GM12878 (cell line): Measurements from ENCODE around the gene ZBTB49. TPM values are rescaled to one million over a fixed set of nuclear protein-coding genes. Genes with fewer than 3 reads are reported as not detected.

ENCODE experiments used
- ATAC-seq: fragments of 200-7000 bp; cut with Tn5 transposase; 3 replicates; pipeline ENCODE4 v1.9.1; 2020; ENCODE audit warnings: mild to moderate bottlenecking, moderate library complexity
- BruUV-seq: library from RNA; stranded (reverse); fragments of 400-500 nt; replicated peaks from 2 replicates; lab custom pipeline; 2021; lab: Mats Ljungman, UMichigan
- CTCF ChIA-PET: fragments of 300-600 bp; sonication (Branson Sonifier 250); formaldehyde crosslinking; extraction: SDS; loops from one replicate; lab custom pipeline; 2021; ENCODE audit warnings: inconsistent platforms; lab: Yijun Ruan, JAX
- POLR2A ChIA-PET: fragments of 350-600 bp; formaldehyde crosslinking; extraction: SDS; loops from one replicate; lab custom pipeline; 2021; ENCODE audit warnings: inconsistent platforms; lab: Charles Lee
- RAD21 ChIA-PET: fragments of 300-600 bp; sonication (Branson Sonifier 250); formaldehyde crosslinking; loops from one replicate; lab custom pipeline; 2023; ENCODE audit warnings: antibody characterized with exemption; ENCODE audit not compliant: unreplicated experiment; lab: Charles Lee
- SMC1A ChIA-PET: fragments of 300-600 bp; sonication (Branson Sonifier 250); formaldehyde crosslinking; loops from one replicate; lab custom pipeline; 2023; ENCODE audit not compliant: unreplicated experiment, uncharacterized antibody; lab: Charles Lee
- DNase-seq: peaks from one replicate; pipeline ENCODE4 v3.0.0-alpha.2; 2011; ENCODE audit warnings: low read depth, low spot score
- FAIRE-seq: peaks from 3 replicates; lab custom pipeline; 2011; peaks lifted over from hg19 to GRCh38; lab: Jason Lieb, UNC
- H2AFZ ChIP-seq: 2 replicates; pipeline ENCODE4 v1.6.0; 2011; ENCODE audit warnings: low read depth, low read length, control low read depth; ENCODE audit not compliant: control insufficient read depth
- H3K27ac ChIP-seq: 2 replicates; pipeline ENCODE4 v1.5.1; 2011; ENCODE audit warnings: control low read depth; ENCODE audit not compliant: control insufficient read depth, insufficient read depth
- H3K27me3 ChIP-seq, 2 experiments: replicated peaks in 1 of 2; 2 replicates each; pipeline versions ENCODE4 v1.6.0 to v1.6.1; 2011; ENCODE audit warnings: low read length in 1 of 2; ENCODE audit not compliant: control insufficient read depth in 2 of 2, insufficient read depth in 2 of 2
- H3K36me3 ChIP-seq, 2 experiments: 2 replicates each; pipeline ENCODE4 v1.5.1; 2011; ENCODE audit warnings: low read length in 1 of 2; ENCODE audit not compliant: control insufficient read depth in 2 of 2, insufficient read depth in 2 of 2
- H3K4me1 ChIP-seq: 2 replicates; pipeline ENCODE4 v1.6.1; 2011; ENCODE audit warnings: mild to moderate bottlenecking, low read length, moderate library complexity, mixed read lengths; ENCODE audit not compliant: control insufficient read depth, insufficient read depth
- H3K4me2 ChIP-seq: 2 replicates; pipeline ENCODE4 v1.6.0; 2011; ENCODE audit warnings: control low read depth; ENCODE audit not compliant: control insufficient read depth, insufficient read depth
- H3K4me3 ChIP-seq: fragments of 200-600 bp; sonication (generic); 2 replicates; pipeline ENCODE4 v1.5.1; 2016
- H3K79me2 ChIP-seq: 2 replicates; pipeline ENCODE4 v1.6.0; 2011; ENCODE audit warnings: low read length; ENCODE audit not compliant: control insufficient read depth, insufficient read depth
- H3K9ac ChIP-seq: 2 replicates; pipeline ENCODE4 v1.8.0; 2011; ENCODE audit warnings: low read length, control low read depth, mixed read lengths; ENCODE audit not compliant: control insufficient read depth, insufficient read depth
- H3K9me3 ChIP-seq: replicated peaks from 3 replicates; pipeline ENCODE4 v1.5.1; 2011; ENCODE audit warnings: mild to moderate bottlenecking, low read length; ENCODE audit not compliant: control insufficient read depth, insufficient read depth
- H4K20me1 ChIP-seq: 2 replicates; pipeline ENCODE4 v1.6.0; 2011; ENCODE audit not compliant: control insufficient read depth, insufficient read depth
- FOXK2 ChIP-seq: fragments of 450-650 bp; IDR thresholded peaks from 2 replicates; pipeline ENCODE4 v1.6.1; 2017; ENCODE audit warnings: mild to moderate bottlenecking, moderate library complexity
- JUNB ChIP-seq: IDR thresholded peaks from 2 replicates; pipeline ENCODE4 v1.6.1; 2016; ENCODE audit warnings: antibody characterized with exemption, mild to moderate bottlenecking
- KLF5 ChIP-seq: fragments of 450-650 bp; IDR thresholded peaks from 2 replicates; pipeline ENCODE4 v1.6.1; 2014; ENCODE audit warnings: mild to moderate bottlenecking; ENCODE audit not compliant: partially characterized antibody
- MYC ChIP-seq: IDR thresholded peaks from 2 replicates; pipeline ENCODE4 v1.6.1; 2011; ENCODE audit warnings: mild to moderate bottlenecking, low read length, moderate library complexity, inconsistent platforms; ENCODE audit not compliant: insufficient read depth, insufficient replicate concordance, insufficient read length, severe bottlenecking
- NFIC ChIP-seq: IDR thresholded peaks from 2 replicates; pipeline ENCODE4 v1.6.1; 2012; ENCODE audit warnings: low read depth, mild to moderate bottlenecking, inconsistent platforms, low read length, moderate library complexity
- NFYA ChIP-seq: IDR thresholded peaks from 2 replicates; pipeline ENCODE4 v1.6.1; 2011; ENCODE audit warnings: low read depth, mild to moderate bottlenecking, low read length, improper control_type of control experiment, borderline replicate concordance
- RB1 ChIP-seq: fragments of 450-650 bp; formaldehyde crosslinking; IDR thresholded peaks from 2 replicates; pipeline ENCODE4 v1.6.1; 2017; ENCODE audit warnings: mild to moderate bottlenecking, borderline replicate concordance
- RCOR1 ChIP-seq: conservative IDR thresholded peaks from 2 replicates; pipeline ENCODE4 v1.6.1; 2012; ENCODE audit warnings: low read depth, low read length, improper control_type of control experiment
- RELA ChIP-seq: fragments of 450-650 bp; IDR thresholded peaks from 2 replicates; pipeline ENCODE4 v1.8.0; 2014; ENCODE audit warnings: borderline replicate concordance; ENCODE audit not compliant: partially characterized antibody
- SIX5 ChIP-seq: IDR thresholded peaks from 2 replicates; pipeline ENCODE4 v1.6.1; 2011; ENCODE audit warnings: mild to moderate bottlenecking, low read depth, low read length, moderate library complexity; ENCODE audit not compliant: severe bottlenecking
- YBX1 ChIP-seq: fragments of 450-650 bp; IDR thresholded peaks from 2 replicates; pipeline ENCODE4 v1.6.1; 2016; ENCODE audit warnings: antibody characterized with exemption
- ZNF622 ChIP-seq: fragments of 450-650 bp; IDR thresholded peaks from 2 replicates; pipeline ENCODE4 v1.6.1; 2017; ENCODE audit warnings: mild to moderate bottlenecking, inconsistent platforms
- WGBS: methylation state at CpG from one replicate; pipeline ENCODE4 v1.1.6; 2016; ENCODE audit warnings: low lambda C conversion rate; ENCODE audit not compliant: insufficient replicate concordance, insufficient coverage; ENCODE audit errors: missing lambda C conversion rate; 5-methylcytosine and 5-hydroxymethylcytosine counted together
- in situ Hi-C: fragments of 300-500 bp; cut with MboI; formaldehyde crosslinking; loops from 9 replicates; pipeline ENCODE4 v1.14.3; 2018; ENCODE audit warnings: mixed read lengths
- intact Hi-C: fragments of 100-400 bp; cut with micrococcal nuclease; formaldehyde crosslinking; loops from one replicate; pipeline ENCODE4 v1.14.2; 2022; ENCODE audit not compliant: unreplicated experiment
- polyA plus RNA-seq, 11 experiments: library from polyadenylated mRNA; depleted of rRNA in 4 of 11; unstranded in 6 of 11; stranded (reverse) in 5 of 11; fragments of >200 nt; fragmentation: Nextera tagmentation in 4 of 11; fragmentation: Illumina TruSeq in 1 of 11; extraction: Ambion mirVana in 4 of 11; extraction: Trizol in 1 of 11; gene quantifications; 1 replicate in 1 of 11; 2 replicates in 10 of 11; pipeline versions ENCODE4 v1.2.1 to v1.2.3, GENCODE V29; 2011 to 2016; ENCODE audit warnings: inconsistent platforms in 2 of 11, missing spikeins in 2 of 11, low read depth in 1 of 11
- total RNA-seq, 4 experiments: library from RNA; depleted of rRNA in 3 of 4; stranded (reverse); fragments of >200 nt in 3 of 4; fragmentation: Illumina TruSeq in 1 of 4; extraction: Trizol in 1 of 4; gene quantifications; 2 replicates each; pipeline versions ENCODE4 v1.2.1 to v1.2.3, GENCODE V29; 2013 to 2021
- TF ChIP-seq, protein P1 (sequence below): IDR thresholded peaks from 2 replicates; pipeline ENCODE4 v1.6.1; 2012; ENCODE audit warnings: low read depth, low read length, improper control_type of control experiment
- TF ChIP-seq, protein P2 (sequence below): fragments of 450-650 bp; IDR thresholded peaks from 2 replicates; pipeline ENCODE4 v1.6.1; 2017; ENCODE audit warnings: mild to moderate bottlenecking, low read depth, inconsistent platforms; ENCODE audit not compliant: poor library complexity, severe bottlenecking
- TF ChIP-seq, protein P3 (sequence below): fragments of 450-650 bp; IDR thresholded peaks from 2 replicates; pipeline ENCODE4 v1.6.1; 2017; ENCODE audit warnings: mild to moderate bottlenecking
- TF ChIP-seq, protein P4 (sequence below): IDR thresholded peaks from 2 replicates; pipeline ENCODE4 v1.6.1; 2011; ENCODE audit warnings: low read depth, mild to moderate bottlenecking, low read length, moderate library complexity, borderline replicate concordance; ENCODE audit errors: extremely low read depth

ZBTB49 gene
- total and polyA plus RNA-seq, 10 of the 15 experiments (the other 5 are each of a cell fraction or from before 2014, with no cell fraction given): 0.37 to 4.8 (median 4.1) TPM

DNA sequence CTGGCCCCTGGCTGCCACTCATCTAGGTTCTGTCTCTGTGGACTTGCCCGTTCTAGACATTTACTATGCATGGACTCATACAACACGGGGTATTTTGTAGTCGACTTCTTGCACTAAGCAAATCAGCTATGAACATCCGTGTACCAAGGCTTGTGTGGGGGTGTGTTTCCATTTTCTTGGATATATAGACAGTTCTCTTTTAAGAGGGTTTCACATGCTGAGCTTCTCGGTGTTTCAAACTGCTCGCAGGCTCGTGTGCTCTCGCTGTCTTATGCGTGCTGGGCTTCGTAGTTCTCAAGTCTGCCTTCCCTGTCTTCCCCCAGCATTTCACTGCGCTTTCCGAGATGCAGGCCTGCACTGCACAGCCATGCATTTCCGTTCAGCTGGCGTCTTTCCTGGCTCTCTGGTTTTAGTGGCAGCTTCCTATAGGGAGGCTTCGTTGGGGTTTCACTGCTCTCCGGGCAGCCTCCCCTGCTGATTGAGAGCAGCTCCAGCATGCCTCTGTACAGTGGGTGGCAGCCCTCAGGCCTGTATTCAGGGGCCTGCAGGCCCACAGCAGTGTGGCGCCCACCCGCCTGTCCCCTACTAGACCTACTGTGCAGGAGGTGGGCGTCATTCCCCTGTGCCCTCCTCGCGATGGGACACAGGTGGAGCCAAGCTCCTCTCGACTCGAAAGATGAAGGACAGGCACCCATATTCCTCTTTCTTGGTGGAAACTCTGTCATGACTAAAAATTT lies 27.6 kb downstream of the ZBTB49 start (continued):
- TF ChIP-seq, protein P1, sequence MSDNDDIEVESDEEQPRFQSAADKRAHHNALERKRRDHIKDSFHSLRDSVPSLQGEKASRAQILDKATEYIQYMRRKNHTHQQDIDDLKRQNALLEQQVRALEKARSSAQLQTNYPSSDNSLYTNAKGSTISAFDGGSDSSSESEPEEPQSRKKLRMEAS: no peak
- TF ChIP-seq, protein P2, sequence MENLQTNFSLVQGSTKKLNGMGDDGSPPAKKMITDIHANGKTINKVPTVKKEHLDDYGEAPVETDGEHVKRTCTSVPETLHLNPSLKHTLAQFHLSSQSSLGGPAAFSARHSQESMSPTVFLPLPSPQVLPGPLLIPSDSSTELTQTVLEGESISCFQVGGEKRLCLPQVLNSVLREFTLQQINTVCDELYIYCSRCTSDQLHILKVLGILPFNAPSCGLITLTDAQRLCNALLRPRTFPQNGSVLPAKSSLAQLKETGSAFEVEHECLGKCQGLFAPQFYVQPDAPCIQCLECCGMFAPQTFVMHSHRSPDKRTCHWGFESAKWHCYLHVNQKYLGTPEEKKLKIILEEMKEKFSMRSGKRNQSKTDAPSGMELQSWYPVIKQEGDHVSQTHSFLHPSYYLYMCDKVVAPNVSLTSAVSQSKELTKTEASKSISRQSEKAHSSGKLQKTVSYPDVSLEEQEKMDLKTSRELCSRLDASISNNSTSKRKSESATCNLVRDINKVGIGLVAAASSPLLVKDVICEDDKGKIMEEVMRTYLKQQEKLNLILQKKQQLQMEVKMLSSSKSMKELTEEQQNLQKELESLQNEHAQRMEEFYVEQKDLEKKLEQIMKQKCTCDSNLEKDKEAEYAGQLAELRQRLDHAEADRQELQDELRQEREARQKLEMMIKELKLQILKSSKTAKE: no peak

DNA sequence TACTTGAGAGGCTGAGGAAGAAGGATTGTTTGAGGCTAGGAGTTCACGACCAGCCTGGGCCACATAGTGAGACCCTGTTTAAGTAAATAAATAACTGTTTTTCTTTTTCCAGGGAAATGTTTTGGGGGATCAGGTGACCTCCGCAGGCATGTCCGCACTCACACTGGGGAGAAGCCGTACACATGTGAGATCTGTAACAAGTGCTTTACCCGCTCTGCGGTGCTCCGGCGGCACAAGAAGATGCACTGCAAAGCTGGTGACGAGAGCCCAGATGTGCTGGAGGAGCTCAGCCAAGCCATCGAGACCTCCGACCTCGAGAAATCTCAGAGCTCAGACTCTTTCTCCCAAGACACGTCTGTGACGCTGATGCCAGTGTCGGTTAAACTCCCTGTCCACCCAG lies 30.5 kb downstream of the ZBTB49 start:
- no peak for DNase-seq
- H3K27me3 ChIP-seq: no peaks in the 10 kb centered on the region
- in situ Hi-C loops (no loop called here), intact Hi-C loops (no loop called here)
- no peak overlapping the region for H3K9ac ChIP-seq
- RAD21 ChIA-PET: no interaction called here
- no peak overlapping the region for H3K27ac ChIP-seq
- no peaks in the 10 kb centered on the region for H3K9me3 ChIP-seq
- no peak overlapping the region for H3K4me3 ChIP-seq
- no peak for FAIRE-seq
- SMC1A ChIA-PET: interaction anchor here (0.5 kb wide), 1 partner anchor 69 kb away, joined by 3 read pairs; no protein-coding TSS in a partner anchor
- no peaks in the 10 kb centered on the region for H3K4me1 ChIP-seq
- ATAC-seq: no peak
- H3K4me2 ChIP-seq: no peak overlapping the region
- peaks cover 2 to 3% of the 10 kb centered on the region in 2 experiments; a peak in 2 of 4 replicates for H3K36me3 ChIP-seq
- no TSS peak for BruUV-seq
- POLR2A ChIA-PET: no interaction called here
- WGBS: over 99% methylated on average over 15 of the region's 15 CpGs
- CTCF ChIA-PET: interaction anchor here (1.2 kb wide), 1 partner anchor 60 kb away, joined by 3 read pairs; no protein-coding TSS in a partner anchor
- H4K20me1 ChIP-seq: no peaks in the 10 kb centered on the region
- no peak overlapping the region for H2AFZ ChIP-seq
- H3K79me2 ChIP-seq: no peaks in the 10 kb centered on the region
- no peak for TF ChIP-seq NFIC
- no peak for TF ChIP-seq YBX1
- TF ChIP-seq, protein P3, sequence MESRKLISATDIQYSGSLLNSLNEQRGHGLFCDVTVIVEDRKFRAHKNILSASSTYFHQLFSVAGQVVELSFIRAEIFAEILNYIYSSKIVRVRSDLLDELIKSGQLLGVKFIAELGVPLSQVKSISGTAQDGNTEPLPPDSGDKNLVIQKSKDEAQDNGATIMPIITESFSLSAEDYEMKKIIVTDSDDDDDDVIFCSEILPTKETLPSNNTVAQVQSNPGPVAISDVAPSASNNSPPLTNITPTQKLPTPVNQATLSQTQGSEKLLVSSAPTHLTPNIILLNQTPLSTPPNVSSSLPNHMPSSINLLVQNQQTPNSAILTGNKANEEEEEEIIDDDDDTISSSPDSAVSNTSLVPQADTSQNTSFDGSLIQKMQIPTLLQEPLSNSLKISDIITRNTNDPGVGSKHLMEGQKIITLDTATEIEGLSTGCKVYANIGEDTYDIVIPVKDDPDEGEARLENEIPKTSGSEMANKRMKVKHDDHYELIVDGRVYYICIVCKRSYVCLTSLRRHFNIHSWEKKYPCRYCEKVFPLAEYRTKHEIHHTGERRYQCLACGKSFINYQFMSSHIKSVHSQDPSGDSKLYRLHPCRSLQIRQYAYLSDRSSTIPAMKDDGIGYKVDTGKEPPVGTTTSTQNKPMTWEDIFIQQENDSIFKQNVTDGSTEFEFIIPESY: no peak
- no peak for TF ChIP-seq ZNF622
- TF ChIP-seq RCOR1: no peak
- TF ChIP-seq FOXK2: no peak
- no peak for TF ChIP-seq JUNB
- TF ChIP-seq NFYA: no peak
- TF ChIP-seq SIX5: no peak
- TF ChIP-seq, protein P4, sequence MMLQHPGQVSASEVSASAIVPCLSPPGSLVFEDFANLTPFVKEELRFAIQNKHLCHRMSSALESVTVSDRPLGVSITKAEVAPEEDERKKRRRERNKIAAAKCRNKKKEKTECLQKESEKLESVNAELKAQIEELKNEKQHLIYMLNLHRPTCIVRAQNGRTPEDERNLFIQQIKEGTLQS: no peak
- TF ChIP-seq RB1: no peak
- TF ChIP-seq MYC: no peak
- TF ChIP-seq KLF5: no peak
- no peak for TF ChIP-seq RELA
